ENCODE results near the gene OXCT1.

- TF ChIP-seq CTCF (IDR thresholded peaks at IDR 0.05): no peak
- TF ChIP-seq POLR2A (IDR thresholded peaks at IDR 0.05): no peak
- no peak for TF ChIP-seq POLR2AphosphoS5 (IDR thresholded peaks at IDR 0.05)
These were observed 122.9 kb downstream of the OXCT1 start for GRCh38 chr5:41747301-41747700.

All from prostate gland (tissue), 2 donors.